HG03103 (cell line): Measurements from ENCODE around the gene ZNF667.
A peak's percentile ranks its signal among the peaks of the same experiment; 100 is the strongest.

Experiments used
- ATAC-seq: cut with Tn5 transposase; IDR thresholded peaks from one replicate; pipeline ENCODE4 v1.9.1; 2021; ENCODE audit warnings: low read depth; ENCODE audit not compliant: unreplicated experiment

ZNF667 gene

DNA sequence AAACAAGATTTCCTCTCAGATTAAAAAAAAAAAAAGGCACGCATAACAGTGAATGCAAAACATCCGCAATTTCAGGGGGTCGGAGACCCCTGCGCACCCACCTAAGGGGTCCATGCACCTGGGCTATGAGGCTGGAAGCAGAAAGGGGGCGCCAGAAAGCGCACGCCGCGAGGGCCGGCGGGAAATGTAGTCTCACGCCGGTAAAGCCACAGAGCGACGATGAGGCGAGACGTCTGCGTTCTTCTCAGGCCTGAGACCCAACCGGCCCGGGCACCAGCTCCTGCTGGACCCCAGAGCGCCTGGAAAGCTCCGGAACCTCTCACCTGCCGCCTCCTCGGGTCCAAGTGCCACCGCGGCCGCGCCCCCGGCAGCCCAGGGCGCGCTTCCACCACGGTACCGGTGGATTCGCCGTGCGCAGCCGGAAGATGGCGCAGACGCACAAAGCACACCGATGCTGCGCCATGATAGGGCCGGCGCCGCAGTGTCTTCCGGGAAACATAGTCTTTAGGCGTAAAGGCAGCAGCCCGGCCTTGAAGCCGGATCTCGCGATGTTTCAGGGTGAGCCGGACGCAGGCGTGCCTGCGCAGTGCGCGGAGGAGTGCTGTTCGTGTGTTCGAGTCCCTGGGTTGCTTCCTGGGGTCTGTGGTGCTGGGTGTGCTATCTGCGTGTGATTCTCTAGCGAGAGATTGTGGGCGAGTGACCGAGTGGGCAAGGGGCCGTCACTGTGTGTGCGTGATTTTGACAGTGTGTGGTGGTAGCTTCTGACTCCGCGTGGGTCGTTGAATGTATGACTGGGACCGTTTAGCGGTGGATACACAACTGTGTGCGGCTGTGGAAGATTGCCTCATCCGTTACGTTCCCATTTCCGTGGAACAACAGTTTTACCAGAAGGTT, 83.8 kb downstream of the ZNF667 start, which contains the start of gene ZNF582:
Gene ZNF582, minus strand, starts transcription at position 416 of the 894 bp plus-strand sequence. CDS start 1,782 bp downstream, outside the sequence.
- peak; percentile 97 for ATAC-seq
